Thoracic aorta (tissue), 2 donors: ENCODE measurements around the gene WSCD1. TPM values are rescaled to one million over a fixed set of nuclear protein-coding genes. Genes with fewer than 3 reads are reported as not detected.

ENCODE experiments used
- ATAC-seq: fragments of 150-250 bp; one replicate; pipeline ENCODE4 v1.8.0; 2017; ENCODE audit warnings: low read depth; ENCODE audit not compliant: insufficient number of reproducible peaks, low FRiP score
- DNase-seq: peaks from one replicate; pipeline ENCODE4 v3.0.0-alpha.2; 2020; ENCODE audit warnings: low spot score
- H3K27ac ChIP-seq, 2 donors: fragments of 200-600 bp; sonication (generic); 1 replicate in 1 of 2; 2 replicates in 1 of 2; pipeline ENCODE4 v1.5.1; 2016; ENCODE audit warnings: mild to moderate bottlenecking in 2 of 2, moderate library complexity in 2 of 2
- H3K27me3 ChIP-seq: fragments of 200-600 bp; sonication (generic); replicated peaks from 2 replicates; pipeline ENCODE4 v1.6.0; 2016; ENCODE audit warnings: mild to moderate bottlenecking; ENCODE audit not compliant: insufficient read depth
- H3K36me3 ChIP-seq: fragments of 200-600 bp; sonication (generic); one replicate; pipeline ENCODE4 v1.5.1; 2016
- H3K4me1 ChIP-seq, 2 donors: fragments of 200-600 bp; sonication (generic); 1 replicate in 1 of 2; 2 replicates in 1 of 2; pipeline versions ENCODE4 v1.5.1 to v1.6.0; 2016; ENCODE audit warnings: low read depth in 2 of 2, mild to moderate bottlenecking in 1 of 2; ENCODE audit not compliant: control insufficient read depth in 1 of 2
- H3K4me3 ChIP-seq: fragments of 200-600 bp; sonication (generic); 2 replicates; pipeline ENCODE4 v1.5.1; 2016; ENCODE audit warnings: mild to moderate bottlenecking
- H3K9me3 ChIP-seq: fragments of 200-600 bp; sonication (generic); 2 replicates; pipeline ENCODE4 v1.5.1; 2016
- CTCF ChIP-seq: fragments of 200-600 bp; sonication (generic); IDR thresholded peaks from one replicate; pipeline ENCODE4 v1.5.1; 2019; ENCODE audit warnings: antibody characterized with exemption
- total RNA-seq, 2 donors: library from RNA; depleted of rRNA; stranded (reverse); fragments of >200 nt; gene quantifications; one replicate each; pipeline versions ENCODE4 v1.1.0 to v1.2.3, GENCODE V29; 2016

WSCD1 gene
- total RNA-seq, 2 donors from 2014 or later = 6.0 to 29.0 TPM

- TF ChIP-seq CTCF = no peak
- H3K27me3 ChIP-seq = no peaks in the 10 kb centered on the region
- no peak overlapping the region for H3K27ac ChIP-seq
- H3K36me3 ChIP-seq = no peaks in the 10 kb centered on the region
- H3K4me1 ChIP-seq = no peaks in the 10 kb centered on the region
- H3K4me3 ChIP-seq = no peak overlapping the region
- no peaks in the 10 kb centered on the region for H3K9me3 ChIP-seq
- ATAC-seq (no peak), DNase-seq (no peak)
These were observed 7.6 kb downstream of the WSCD1 start for GRCh38 chr17:6077752-6078151.

DNA sequence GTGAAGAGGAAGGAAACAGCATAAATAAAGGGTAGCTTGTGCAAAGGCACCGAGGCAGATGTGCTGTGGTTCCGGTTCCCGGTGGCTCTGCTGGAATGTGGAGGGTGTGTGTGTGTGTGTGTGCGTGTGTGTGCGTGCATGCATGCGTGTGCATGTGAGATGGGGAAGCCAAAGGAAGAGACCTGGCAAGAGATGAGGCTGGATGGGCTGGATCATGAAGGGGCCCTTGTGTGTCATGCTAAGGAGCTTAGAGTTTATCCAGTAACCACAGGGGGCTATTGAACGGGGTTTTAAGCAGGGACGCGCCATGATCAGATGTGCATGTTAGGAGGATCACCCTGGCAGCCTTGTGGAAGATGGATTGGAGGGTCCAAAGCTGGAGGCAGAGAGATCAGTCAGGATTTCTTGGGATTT lies 8.3 kb downstream of the WSCD1 start:
- Histone ChIP-seq H3K9me3 (no peaks in the 10 kb centered on the region), H3K4me3 (no peak overlapping the region), H3K4me1 (no peaks in the 10 kb centered on the region), H3K36me3 (no peaks in the 10 kb centered on the region), H3K27me3 (no peaks in the 10 kb centered on the region), H3K27ac (no peak overlapping the region)
- no peak for ATAC-seq
- no peak for DNase-seq
- TF ChIP-seq CTCF = no peak

DNA sequence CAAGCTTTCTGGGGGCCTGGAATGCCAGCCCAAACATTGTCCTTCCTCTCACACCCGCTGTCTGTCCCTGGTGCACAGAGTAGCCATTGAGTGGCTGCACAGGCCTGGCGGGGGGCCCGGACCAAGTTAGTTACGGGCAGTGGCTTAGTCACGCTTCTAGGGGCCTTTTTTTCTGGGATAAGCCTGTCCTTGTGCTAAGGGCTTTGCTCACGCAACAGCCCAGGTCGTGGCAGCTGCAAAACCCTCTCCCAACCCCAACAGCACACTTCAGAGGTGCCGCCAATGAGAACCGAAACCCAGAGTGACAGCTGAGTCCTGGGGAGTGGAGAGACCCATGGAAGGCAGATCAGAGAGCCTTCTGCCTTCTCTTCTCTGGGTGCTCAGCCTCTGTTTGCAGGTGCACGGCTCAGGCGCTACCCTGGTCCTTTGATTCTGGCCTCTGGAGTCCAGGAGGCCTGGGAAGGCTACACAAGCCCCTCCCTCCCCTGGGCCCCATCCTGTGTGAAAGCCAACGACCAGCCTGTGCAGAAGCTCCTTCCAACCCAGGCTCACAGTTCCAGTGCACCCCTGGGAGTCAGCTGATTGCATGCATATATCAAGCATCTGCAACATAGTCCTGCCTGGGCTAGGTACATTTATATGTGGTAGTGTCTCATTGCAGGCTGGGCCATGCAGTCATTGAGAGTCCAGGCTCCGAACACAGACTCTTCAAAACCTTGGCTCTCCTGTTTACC lies 9.1 kb downstream of the WSCD1 start:
- no peak for DNase-seq
- Histone ChIP-seq H3K9me3 (no peaks in the 10 kb centered on the region), H3K36me3 (no peaks in the 10 kb centered on the region), H3K27me3 (no peaks in the 10 kb centered on the region), H3K4me1 (no peaks in the 10 kb centered on the region), H3K4me3 (no peak overlapping the region), H3K27ac (no peak overlapping the region)
- no peak for ATAC-seq
- no peak for TF ChIP-seq CTCF

DNA sequence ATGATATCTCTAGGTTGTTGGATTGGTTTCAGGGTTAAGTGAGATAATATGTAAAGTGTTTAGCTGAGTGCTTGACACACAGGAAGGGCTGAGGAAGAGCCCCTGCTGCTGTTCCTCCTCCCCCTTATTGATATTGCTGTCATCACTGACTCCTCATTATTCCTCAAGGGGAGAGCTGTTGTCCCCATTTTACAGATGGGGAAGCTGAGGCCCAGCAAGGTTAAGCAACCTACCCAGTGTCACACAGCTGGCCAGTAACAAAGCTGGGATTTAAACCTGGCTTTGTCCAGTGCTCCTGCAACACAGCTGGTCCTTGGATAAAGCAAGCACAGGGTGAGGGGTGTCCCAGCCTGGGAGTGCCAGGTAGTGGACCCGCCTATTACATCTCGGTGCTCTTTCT lies 9.8 kb downstream of the WSCD1 start:
- Histone ChIP-seq H3K4me1 (no peaks in the 10 kb centered on the region), H3K27me3 (no peaks in the 10 kb centered on the region)
- ATAC-seq = no peak

More for the DNA sequence above, 9.8 kb downstream of the WSCD1 start:
- H3K27ac ChIP-seq = no peak overlapping the region
- H3K9me3 ChIP-seq = no peaks in the 10 kb centered on the region
- no peak for DNase-seq
- H3K4me3 ChIP-seq = no peak overlapping the region
- no peak for TF ChIP-seq CTCF
- H3K36me3 ChIP-seq = no peaks in the 10 kb centered on the region
